ENCODE measurements around the gene SPRYD3.
A peak's percentile ranks its signal among the peaks of the same experiment; 100 is the strongest.

DNA sequence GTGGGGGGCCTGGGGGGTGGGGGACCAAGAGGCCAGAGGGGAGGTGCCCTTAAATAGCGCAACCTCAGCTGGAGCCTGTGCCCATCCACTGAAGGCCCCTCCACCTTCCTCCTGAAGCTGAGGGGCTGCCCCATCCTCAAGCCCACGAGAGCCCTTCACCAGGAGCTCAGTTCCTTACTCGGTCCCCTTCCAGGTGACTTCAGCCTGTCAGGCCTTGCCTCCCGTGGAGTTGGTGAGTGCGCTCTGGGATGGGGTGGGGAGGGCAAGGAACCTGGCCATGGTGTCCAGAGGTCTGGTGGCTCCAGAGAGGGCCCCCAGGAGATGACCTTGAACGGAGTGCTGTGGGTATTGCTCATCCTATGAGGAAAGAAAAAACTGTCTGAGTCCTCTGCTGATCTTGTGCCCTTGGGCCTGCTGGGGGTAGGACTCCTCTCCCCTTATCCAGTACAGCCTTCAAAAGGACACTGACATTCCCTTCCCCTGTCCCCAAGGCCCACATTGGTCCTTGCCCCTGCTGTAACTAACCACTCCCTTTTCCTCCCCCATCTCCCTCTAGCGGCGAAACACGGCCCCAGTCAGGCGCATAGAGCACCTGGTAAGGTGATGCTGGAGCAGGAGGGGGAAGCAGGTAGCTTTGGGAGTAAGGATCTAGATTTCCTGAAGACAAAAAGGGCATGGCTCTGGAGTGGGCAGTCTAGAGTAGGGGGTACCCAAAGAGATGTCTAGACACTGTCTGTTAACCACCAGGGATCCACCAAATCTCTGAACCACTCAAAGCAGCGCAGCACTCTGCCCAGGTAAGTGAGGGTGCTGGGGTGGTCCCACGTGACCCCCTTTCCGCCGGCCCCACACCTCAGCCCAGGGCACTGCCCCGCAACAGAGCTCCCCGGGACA lies 25.7 kb downstream of the SPRYD3 start:
- TF ChIP-seq, protein P1, sequence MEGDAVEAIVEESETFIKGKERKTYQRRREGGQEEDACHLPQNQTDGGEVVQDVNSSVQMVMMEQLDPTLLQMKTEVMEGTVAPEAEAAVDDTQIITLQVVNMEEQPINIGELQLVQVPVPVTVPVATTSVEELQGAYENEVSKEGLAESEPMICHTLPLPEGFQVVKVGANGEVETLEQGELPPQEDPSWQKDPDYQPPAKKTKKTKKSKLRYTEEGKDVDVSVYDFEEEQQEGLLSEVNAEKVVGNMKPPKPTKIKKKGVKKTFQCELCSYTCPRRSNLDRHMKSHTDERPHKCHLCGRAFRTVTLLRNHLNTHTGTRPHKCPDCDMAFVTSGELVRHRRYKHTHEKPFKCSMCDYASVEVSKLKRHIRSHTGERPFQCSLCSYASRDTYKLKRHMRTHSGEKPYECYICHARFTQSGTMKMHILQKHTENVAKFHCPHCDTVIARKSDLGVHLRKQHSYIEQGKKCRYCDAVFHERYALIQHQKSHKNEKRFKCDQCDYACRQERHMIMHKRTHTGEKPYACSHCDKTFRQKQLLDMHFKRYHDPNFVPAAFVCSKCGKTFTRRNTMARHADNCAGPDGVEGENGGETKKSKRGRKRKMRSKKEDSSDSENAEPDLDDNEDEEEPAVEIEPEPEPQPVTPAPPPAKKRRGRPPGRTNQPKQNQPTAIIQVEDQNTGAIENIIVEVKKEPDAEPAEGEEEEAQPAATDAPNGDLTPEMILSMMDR (IDR thresholded peaks at IDR 0.05) = peak; percentile 64 to 89 (median 86)
- TF ChIP-seq POLR2AphosphoS5 (IDR thresholded peaks at IDR 0.05) = peak in 1 of 3 donors; percentile 33
- no peak for TF ChIP-seq POLR2A (IDR thresholded peaks at IDR 0.05)
